NCI-H1092 (cell line): ENCODE results near the gene TECR.
"Not testable (repeated sequence)": the region's sequence is repeated elsewhere in the genome, so short reads cannot be mapped to it uniquely, and the experiment has no call there.

Source experiments
- DNase-seq: peaks from one replicate; lab custom pipeline; 2025; lab: John Stamatoyannopoulos, UW

TECR gene, protein sequence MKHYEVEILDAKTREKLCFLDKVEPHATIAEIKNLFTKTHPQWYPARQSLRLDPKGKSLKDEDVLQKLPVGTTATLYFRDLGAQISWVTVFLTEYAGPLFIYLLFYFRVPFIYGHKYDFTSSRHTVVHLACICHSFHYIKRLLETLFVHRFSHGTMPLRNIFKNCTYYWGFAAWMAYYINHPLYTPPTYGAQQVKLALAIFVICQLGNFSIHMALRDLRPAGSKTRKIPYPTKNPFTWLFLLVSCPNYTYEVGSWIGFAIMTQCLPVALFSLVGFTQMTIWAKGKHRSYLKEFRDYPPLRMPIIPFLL

DNA sequence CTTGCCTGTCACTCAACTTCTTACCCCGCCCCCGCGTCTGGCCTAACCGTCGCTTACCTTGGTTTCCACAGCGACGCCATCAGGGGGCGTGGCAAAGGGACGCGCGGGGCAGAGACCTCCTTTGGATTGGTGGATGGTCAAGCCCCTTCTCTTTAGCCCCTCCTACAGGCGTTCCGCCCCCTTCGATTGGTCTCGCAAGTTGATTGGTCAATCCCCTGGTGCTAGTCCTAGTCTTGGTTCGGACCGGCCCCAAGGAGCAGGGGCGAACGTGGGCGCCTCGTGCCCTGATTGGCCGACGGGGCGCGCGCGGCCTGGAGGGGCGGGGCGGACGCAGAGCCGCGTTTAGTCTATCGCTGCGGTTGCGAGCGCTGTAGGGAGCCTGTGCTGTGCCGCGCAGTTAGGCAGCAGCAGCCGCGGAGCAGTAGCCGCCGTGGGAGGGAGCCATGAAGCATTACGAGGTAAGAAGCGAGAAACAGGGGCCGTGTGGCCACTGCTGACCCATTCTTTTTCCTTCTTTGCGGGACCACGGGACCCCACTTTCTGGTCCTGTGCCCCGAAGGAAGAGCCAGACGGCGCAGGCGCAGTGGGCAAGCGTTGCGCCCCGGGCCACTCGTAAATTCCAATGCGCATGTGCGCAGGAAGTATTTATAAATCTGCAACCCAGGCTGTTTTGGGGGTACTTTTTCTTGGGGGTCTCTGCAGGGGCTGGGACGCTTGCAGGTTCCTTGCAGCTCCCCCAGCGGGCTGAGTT is at the start of gene TECR:
TECR (plus strand) TSS at position 341 of the 751 bp plus-strand sequence; CDS start at position 444, 103 bp downstream.
- peak; percentile 100 for DNase-seq

- DNase-seq, result no peak
These were observed 49.3 kb upstream of the TECR start for GRCh38 chr19:14479975-14480699.

DNA sequence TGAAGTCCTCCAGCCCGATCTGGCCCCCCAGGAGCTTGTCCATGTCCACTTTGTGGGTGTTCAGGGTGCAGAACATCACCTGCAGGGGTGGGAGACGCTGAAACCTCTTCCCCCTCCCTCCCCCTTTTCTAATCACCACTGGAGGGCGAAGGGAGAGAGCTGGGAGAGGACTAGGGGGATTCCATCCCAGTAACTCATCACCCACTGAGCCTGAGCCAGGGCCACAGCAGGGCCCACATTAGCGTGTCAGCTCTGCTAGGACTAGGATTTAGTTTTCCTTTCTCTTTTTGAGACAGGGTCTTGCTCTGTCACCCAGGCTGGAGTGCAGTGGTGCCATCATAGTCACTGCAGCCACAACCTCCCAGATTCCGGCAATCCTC is 48.7 kb upstream of the TECR start:
- no peak for DNase-seq

GRCh38 chr19:14482172-14482941 is 47.0 kb upstream of the TECR start:
- DNase-seq, result no peak

- no peak for DNase-seq
These were observed 41.8 kb upstream of the TECR start for GRCh38 chr19:14487370-14488125.

DNA sequence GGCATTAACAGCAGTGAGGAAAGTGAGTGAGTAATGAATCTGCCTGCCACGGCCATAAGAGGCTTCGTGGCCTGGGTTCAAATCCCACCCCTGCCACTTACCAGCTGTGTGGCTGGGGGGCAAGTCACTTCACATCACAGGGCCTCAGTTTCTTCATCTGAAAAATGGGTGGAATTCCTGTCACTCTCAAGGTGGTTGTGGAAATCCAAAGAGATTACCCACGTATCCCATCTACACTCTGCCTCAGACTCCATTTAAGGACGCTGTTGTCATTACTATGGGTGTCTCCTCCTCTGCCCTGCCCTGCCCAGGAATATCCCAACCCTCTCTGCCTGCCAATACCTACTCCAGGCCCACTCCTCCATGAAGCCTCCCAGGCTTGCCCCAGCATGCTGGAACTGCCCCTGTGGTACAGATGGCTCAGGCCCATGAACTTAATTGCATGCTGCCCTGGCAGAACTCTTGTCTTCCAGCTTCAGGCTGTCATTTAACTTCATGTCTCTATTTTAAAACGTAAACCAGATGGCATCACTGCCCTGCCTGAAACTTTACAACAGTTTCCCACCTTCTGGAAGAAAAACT is 36.5 kb upstream of the TECR start:
- no peak for DNase-seq

DNA sequence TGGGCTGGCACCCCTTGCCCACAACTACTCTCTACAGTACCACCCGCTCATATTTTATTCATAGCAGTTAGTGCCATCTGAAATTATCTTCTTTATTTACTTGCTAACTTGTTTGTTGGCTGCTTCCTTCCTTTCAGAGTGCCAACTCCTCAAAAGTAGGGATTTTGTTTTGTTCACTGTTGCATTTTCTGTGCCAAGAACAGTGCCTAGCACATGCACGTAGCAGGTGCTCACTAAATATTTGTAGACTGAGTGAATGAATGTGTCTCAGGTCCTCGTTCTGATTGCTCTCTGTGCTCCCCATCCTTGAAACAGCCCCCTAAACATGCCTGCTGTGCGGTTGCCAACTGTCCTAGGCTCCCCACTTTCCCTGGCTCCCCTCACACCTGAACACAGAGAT is 35.0 kb upstream of the TECR start:
- DNase-seq, result no peak

GRCh38 chr19:14494910-14495671 is 34.3 kb upstream of the TECR start:
- no peak for DNase-seq

DNA sequence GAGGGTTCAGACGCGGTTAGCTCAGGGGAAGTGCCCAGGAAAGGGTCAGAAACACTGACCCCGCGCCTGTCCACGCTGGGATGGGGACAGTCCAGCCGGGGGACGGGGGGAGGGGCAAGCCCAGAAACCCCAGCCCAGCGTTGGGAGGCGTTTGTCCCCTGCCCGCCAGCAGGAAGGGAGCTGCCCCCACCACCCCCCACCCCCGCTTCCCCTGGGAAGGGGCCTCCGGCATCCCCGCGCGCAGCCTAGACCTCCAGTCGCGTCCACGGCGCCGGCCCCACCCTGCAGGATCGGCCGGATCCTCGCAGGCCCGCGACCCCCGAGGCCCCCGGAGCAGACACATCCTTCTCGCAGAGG is 33.7 kb upstream of the TECR start:
- DNase-seq, result no peak

GRCh38 chr19:14496029-14496833 is 33.2 kb upstream of the TECR start, which contains the start of gene GIPC1:
TSS of gene GIPC1 (minus strand) at chr19:14496127. CDS start at chr19:14482976, 13,151 bp downstream.
- peak; percentile 97 for DNase-seq

DNA sequence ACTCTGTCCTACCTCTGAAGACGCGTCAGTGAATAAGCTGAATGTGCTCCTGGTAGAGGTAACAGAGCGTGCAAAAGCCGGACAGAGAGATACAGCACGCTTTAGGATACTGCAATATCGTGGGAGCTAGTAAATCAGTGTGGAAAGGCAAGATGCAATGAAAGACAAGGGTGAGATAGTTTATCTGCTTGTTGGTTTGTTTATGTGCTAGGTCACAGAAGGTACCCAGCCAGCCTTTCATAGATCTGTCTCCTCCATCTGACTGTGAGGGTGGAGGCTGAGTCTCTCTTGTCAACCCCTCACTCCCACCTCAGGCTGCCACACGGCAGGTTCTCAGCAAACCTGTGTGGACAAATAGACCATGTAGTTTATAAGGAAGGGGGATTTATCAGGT is 32.6 kb upstream of the TECR start:
- DNase-seq, result no peak

DNA sequence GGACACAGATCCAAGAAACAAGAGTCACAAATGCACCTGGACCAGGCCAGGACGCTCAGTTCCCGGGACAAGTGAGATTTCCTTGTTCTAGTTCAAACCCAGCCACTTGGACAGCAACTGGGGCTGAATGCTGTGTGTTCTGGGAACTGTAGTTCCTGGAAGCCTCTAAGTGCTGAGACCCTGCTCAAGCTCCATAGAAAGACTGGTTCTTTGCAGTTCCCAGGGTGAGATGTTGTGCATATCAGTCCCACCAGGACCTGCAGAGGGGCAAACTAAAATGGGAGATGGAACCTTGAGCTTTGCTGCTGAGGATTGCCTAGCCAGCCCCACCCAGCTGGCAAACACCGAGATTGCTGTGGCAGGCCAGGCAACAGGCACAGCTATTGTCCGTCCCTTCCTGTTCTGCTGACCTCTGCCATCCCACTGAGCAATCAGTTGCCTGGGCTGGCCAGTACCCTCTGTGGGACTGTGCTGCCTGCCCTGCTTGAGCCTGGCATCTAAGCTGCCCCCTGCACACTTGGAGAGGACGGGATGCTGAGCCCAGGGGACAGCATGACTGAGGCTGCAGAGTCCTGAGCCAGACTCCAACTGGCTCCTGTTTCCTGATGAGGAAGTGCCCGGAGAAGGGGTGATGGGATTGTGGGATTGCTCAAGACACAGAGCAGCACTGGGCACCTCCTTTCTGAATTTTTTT is 32.0 kb upstream of the TECR start:
- no peak for DNase-seq

GRCh38 chr19:14502334-14503092 is 26.9 kb upstream of the TECR start:
- no peak for DNase-seq

GRCh38 chr19:14503285-14503684 is 26.1 kb upstream of the TECR start:
- no peak for DNase-seq

DNA sequence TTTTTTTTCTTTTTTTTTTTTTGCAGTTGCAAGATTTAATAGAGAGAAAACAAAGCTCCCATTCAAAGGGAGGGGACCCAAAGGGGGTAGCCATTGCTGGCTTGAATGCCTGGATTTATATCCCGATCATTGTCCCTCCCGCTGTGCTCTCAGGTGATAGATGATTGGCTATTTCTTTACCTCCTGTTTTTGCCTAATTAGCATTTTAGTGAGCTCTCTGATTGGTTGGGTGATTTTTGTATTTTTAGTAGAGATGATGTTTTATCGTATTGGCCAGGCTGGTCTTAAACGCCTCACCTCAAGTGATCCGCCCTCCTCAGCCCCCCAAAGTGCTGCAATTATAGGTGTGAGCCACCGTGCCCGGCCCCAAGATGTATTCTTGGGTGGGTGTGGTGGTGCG is 24.8 kb upstream of the TECR start:
- not testable (repeated sequence) for DNase-seq

DNA sequence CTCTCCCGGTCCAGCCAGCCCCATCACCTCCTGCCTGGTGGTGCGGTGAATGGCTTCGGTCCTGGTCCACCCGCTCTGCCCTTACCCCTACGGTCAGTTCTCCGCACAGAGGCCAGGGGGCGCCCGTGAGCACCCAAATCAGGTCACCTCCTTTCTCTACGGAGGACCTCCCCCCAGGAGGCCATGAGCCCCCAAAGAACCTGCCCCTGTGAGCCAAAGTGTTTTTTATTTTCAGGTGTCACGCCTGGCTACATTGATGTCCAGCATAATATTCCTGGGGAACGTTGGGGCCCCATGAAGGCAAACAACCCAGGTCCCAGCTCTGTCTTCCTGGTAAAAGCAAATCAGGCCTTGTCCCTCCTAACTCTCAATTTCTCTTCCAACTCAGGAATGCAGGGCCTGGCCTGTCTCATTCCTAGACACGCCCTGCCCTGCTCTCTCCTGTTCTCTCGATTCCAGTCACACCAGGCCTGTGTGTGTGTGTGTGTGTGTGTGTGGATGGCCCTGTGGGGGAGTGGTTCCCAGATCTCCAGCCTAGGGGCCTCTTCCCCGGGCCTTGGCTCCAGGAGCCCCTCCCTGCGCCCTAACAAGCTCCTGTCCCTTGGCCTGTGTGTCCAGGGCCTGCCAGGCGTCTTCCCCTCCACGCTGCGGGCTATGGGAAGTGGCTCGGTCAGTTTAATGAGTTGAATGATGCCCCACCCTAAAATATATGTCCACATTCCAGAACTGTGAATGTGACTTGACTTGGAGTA is 23.7 kb upstream of the TECR start:
- DNase-seq, result no peak
